Measurements from ENCODE around the gene SEMA4C. TPM values are rescaled to one million over a fixed set of nuclear protein-coding genes. Genes with fewer than 3 reads are reported as not detected.

The SEMA4C gene
- polyA plus RNA-seq, 1 donor from 2014 or later: 88.7 TPM

- peaks cover 3% of the 10 kb centered on the region for H3K36me3 ChIP-seq (ENCODE audit: insufficient read depth, low read length)
Observed at GRCh38 chr2:96832754-96833507, 36.9 kb downstream of the SEMA4C start.

GRCh38 chr2:96832408-96832753 lies 37.5 kb downstream of the SEMA4C start:
- H3K4me2 ChIP-seq (ENCODE audit: low read length): no peak overlapping the region
- H3K9me2 ChIP-seq (ENCODE audit: insufficient read depth, low read length): no peaks in the 10 kb centered on the region
- peaks cover 3% of the 10 kb centered on the region for H3K36me3 ChIP-seq (ENCODE audit: insufficient read depth, low read length)
- no peak overlapping the region for H2AFZ ChIP-seq (ENCODE audit: low read depth, low read length)
- H3F3A ChIP-seq (ENCODE audit: insufficient read depth, low read length, poor library complexity, severe bottlenecking): no peaks in the 10 kb centered on the region
- H3K4me3 ChIP-seq (ENCODE audit: low read length): no peak overlapping the region
- no peaks in the 10 kb centered on the region for H3K27me3 ChIP-seq (ENCODE audit: insufficient read depth, low read depth, low read length)
- H4K20me1 ChIP-seq (ENCODE audit: insufficient read depth): no peaks in the 10 kb centered on the region
- H3K9me3 ChIP-seq (ENCODE audit: low read length): no peaks in the 10 kb centered on the region
- H3K79me2 ChIP-seq (replicated peaks; ENCODE audit: insufficient read depth, low read length): no peaks in the 10 kb centered on the region
- H3K9ac ChIP-seq (ENCODE audit: low read length): no peak overlapping the region
- no peak overlapping the region for H3K27ac ChIP-seq (ENCODE audit: low read length)
- TF ChIP-seq EZH2 (IDR thresholded peaks at IDR 0.05; ENCODE audit: borderline replicate concordance, insufficient read depth, low read length, poor library complexity, severe bottlenecking): no peak
- no peak for TF ChIP-seq REST (IDR thresholded peaks at IDR 0.05; ENCODE audit: borderline replicate concordance)
- no peak for TF ChIP-seq EP300 (conservative IDR thresholded peaks at IDR 0.05; ENCODE audit: poor library complexity, severe bottlenecking)
- no peak for TF ChIP-seq POLR2AphosphoS5 (IDR thresholded peaks at IDR 0.05)
- TF ChIP-seq CTCF (IDR thresholded peaks at IDR 0.05; ENCODE audit: poor library complexity, severe bottlenecking): no peak

More at GRCh38 chr2:96832754-96833507, 36.9 kb downstream of the SEMA4C start:
- Histone ChIP-seq H4K20me1 (ENCODE audit: insufficient read depth) (no peaks in the 10 kb centered on the region), H3K9me3 (ENCODE audit: low read length) (no peaks in the 10 kb centered on the region), H3F3A (ENCODE audit: insufficient read depth, low read length, poor library complexity, severe bottlenecking) (no peaks in the 10 kb centered on the region), H3K9ac (ENCODE audit: low read length) (no peak overlapping the region), H3K4me2 (ENCODE audit: low read length) (no peak overlapping the region), H3K79me2 (replicated peaks; ENCODE audit: insufficient read depth, low read length) (no peaks in the 10 kb centered on the region), H3K4me3 (ENCODE audit: low read length) (no peak overlapping the region), H3K27me3 (ENCODE audit: insufficient read depth, low read depth, low read length) (no peaks in the 10 kb centered on the region), H3K9me2 (ENCODE audit: insufficient read depth, low read length) (no peaks in the 10 kb centered on the region), H3K27ac (ENCODE audit: low read length) (no peak overlapping the region), H2AFZ (ENCODE audit: low read depth, low read length) (no peak overlapping the region)
- no peak for TF ChIP-seq CTCF (IDR thresholded peaks at IDR 0.05; ENCODE audit: poor library complexity, severe bottlenecking)
- no peak for TF ChIP-seq MXI1 (conservative IDR thresholded peaks at IDR 0.05; ENCODE audit: poor library complexity, severe bottlenecking)
- no peak for TF ChIP-seq POLR2AphosphoS5 (IDR thresholded peaks at IDR 0.05)
- TF ChIP-seq EZH2 (IDR thresholded peaks at IDR 0.05; ENCODE audit: borderline replicate concordance, insufficient read depth, low read length, poor library complexity, severe bottlenecking): no peak
- TF ChIP-seq SMC3 (conservative IDR thresholded peaks at IDR 0.05; ENCODE audit: poor library complexity): no peak
- TF ChIP-seq EP300 (conservative IDR thresholded peaks at IDR 0.05; ENCODE audit: poor library complexity, severe bottlenecking): no peak
- TF ChIP-seq RAD21 (conservative IDR thresholded peaks at IDR 0.05): no peak
- TF ChIP-seq REST (IDR thresholded peaks at IDR 0.05; ENCODE audit: borderline replicate concordance): no peak
- no peak for TF ChIP-seq TAF1 (IDR thresholded peaks at IDR 0.05; ENCODE audit: low read depth)

Data from neural cell (in vitro differentiated cells).